Measurements from ENCODE around the gene CCL15.

The CCL15 gene

GRCh38 chr17:36001110-36001771 lies at the start of gene CCL15:
Gene CCL15, minus strand, starts transcription at chr17:36001553. Its CDS starts 61 bp downstream, at chr17:36001492.
- H3K27me3 ChIP-seq (ENCODE audit: control insufficient read depth, insufficient read depth, low read length): no peaks in the 10 kb centered on the region
- no peak within 1 kb of the TSS for H3K9ac ChIP-seq (ENCODE audit: low read depth, low read length)
- H3K4me3 ChIP-seq (ENCODE audit: low read depth, low read length): no peak within 1 kb of the TSS
- H3K27ac ChIP-seq (ENCODE audit: low read depth, low read length): no peak within 1 kb of the TSS
- H3K36me3 ChIP-seq (ENCODE audit: control insufficient read depth, insufficient read depth, low read length): no peaks in the 10 kb centered on the region
- no peaks in the 10 kb centered on the region for H3K4me1 ChIP-seq (ENCODE audit: control insufficient read depth, insufficient read depth, low read length)
- no peaks in the 10 kb centered on the region for H3K9me3 ChIP-seq (ENCODE audit: control insufficient read depth, insufficient read depth, low read length)

GRCh38 chr17:36049643-36050042 lies 48.3 kb upstream of the CCL15 start:
- Histone ChIP-seq H3K36me3 (ENCODE audit: control insufficient read depth, insufficient read depth, low read length) (no peaks in the 10 kb centered on the region), H3K27me3 (ENCODE audit: control insufficient read depth, insufficient read depth, low read length) (no peaks in the 10 kb centered on the region), H3K4me3 (ENCODE audit: low read depth, low read length) (no peak overlapping the region), H3K9ac (ENCODE audit: low read depth, low read length) (no peak overlapping the region), H3K9me3 (ENCODE audit: control insufficient read depth, insufficient read depth, low read length) (peaks cover 6% of the 10 kb centered on the region; the same call in 1 of the 2 replicates), H3K4me1 (ENCODE audit: control insufficient read depth, insufficient read depth, low read length) (no peaks in the 10 kb centered on the region), H3K27ac (ENCODE audit: low read depth, low read length) (no peak overlapping the region)

GRCh38 chr17:36048066-36048465 lies 46.7 kb upstream of the CCL15 start:
- Histone ChIP-seq H3K9ac (ENCODE audit: low read depth, low read length) (no peak overlapping the region), H3K27me3 (ENCODE audit: control insufficient read depth, insufficient read depth, low read length) (no peaks in the 10 kb centered on the region), H3K9me3 (ENCODE audit: control insufficient read depth, insufficient read depth, low read length) (peaks cover 8% of the 10 kb centered on the region), H3K4me1 (ENCODE audit: control insufficient read depth, insufficient read depth, low read length) (no peaks in the 10 kb centered on the region), H3K4me3 (ENCODE audit: low read depth, low read length) (no peak overlapping the region), H3K27ac (ENCODE audit: low read depth, low read length) (no peak overlapping the region), H3K36me3 (ENCODE audit: control insufficient read depth, insufficient read depth, low read length) (no peaks in the 10 kb centered on the region)

- H3K27me3 ChIP-seq (ENCODE audit: control insufficient read depth, insufficient read depth, low read length): no peaks in the 10 kb centered on the region
- H3K27ac ChIP-seq (ENCODE audit: low read depth, low read length): no peak overlapping the region
- H3K4me1 ChIP-seq (ENCODE audit: control insufficient read depth, insufficient read depth, low read length): no peaks in the 10 kb centered on the region
- no peak overlapping the region for H3K9ac ChIP-seq (ENCODE audit: low read depth, low read length)
- no peaks in the 10 kb centered on the region for H3K9me3 ChIP-seq (ENCODE audit: control insufficient read depth, insufficient read depth, low read length)
- H3K4me3 ChIP-seq (ENCODE audit: low read depth, low read length): no peak overlapping the region
- no peaks in the 10 kb centered on the region for H3K36me3 ChIP-seq (ENCODE audit: control insufficient read depth, insufficient read depth, low read length)
Observed at GRCh38 chr17:36036235-36036634, 34.9 kb upstream of the CCL15 start.

GRCh38 chr17:36034127-36034526 lies 32.8 kb upstream of the CCL15 start:
- Histone ChIP-seq H3K4me3 (ENCODE audit: low read depth, low read length) (no peak overlapping the region), H3K9ac (ENCODE audit: low read depth, low read length) (no peak overlapping the region), H3K27ac (ENCODE audit: low read depth, low read length) (no peak overlapping the region)

GRCh38 chr17:36030956-36031355 lies 29.6 kb upstream of the CCL15 start:
- H3K9me3 ChIP-seq (ENCODE audit: control insufficient read depth, insufficient read depth, low read length): no peaks in the 10 kb centered on the region
- no peaks in the 10 kb centered on the region for H3K27me3 ChIP-seq (ENCODE audit: control insufficient read depth, insufficient read depth, low read length)
- no peak overlapping the region for H3K27ac ChIP-seq (ENCODE audit: low read depth, low read length)
- H3K4me1 ChIP-seq (ENCODE audit: control insufficient read depth, insufficient read depth, low read length): no peaks in the 10 kb centered on the region
- no peak overlapping the region for H3K9ac ChIP-seq (ENCODE audit: low read depth, low read length)
- no peak overlapping the region for H3K4me3 ChIP-seq (ENCODE audit: low read depth, low read length)
- no peaks in the 10 kb centered on the region for H3K36me3 ChIP-seq (ENCODE audit: control insufficient read depth, insufficient read depth, low read length)

More at GRCh38 chr17:36034127-36034526, 32.8 kb upstream of the CCL15 start:
- Histone ChIP-seq H3K9me3 (ENCODE audit: control insufficient read depth, insufficient read depth, low read length) (no peaks in the 10 kb centered on the region), H3K36me3 (ENCODE audit: control insufficient read depth, insufficient read depth, low read length) (no peaks in the 10 kb centered on the region), H3K27me3 (ENCODE audit: control insufficient read depth, insufficient read depth, low read length) (no peaks in the 10 kb centered on the region), H3K4me1 (ENCODE audit: control insufficient read depth, insufficient read depth, low read length) (no peaks in the 10 kb centered on the region)

- H3K27ac ChIP-seq (ENCODE audit: low read depth, low read length): no peak overlapping the region
- H3K4me3 ChIP-seq (ENCODE audit: low read depth, low read length): no peak overlapping the region
- no peaks in the 10 kb centered on the region for H3K4me1 ChIP-seq (ENCODE audit: control insufficient read depth, insufficient read depth, low read length)
- H3K9ac ChIP-seq (ENCODE audit: low read depth, low read length): no peak overlapping the region
- no peaks in the 10 kb centered on the region for H3K27me3 ChIP-seq (ENCODE audit: control insufficient read depth, insufficient read depth, low read length)
- H3K36me3 ChIP-seq (ENCODE audit: control insufficient read depth, insufficient read depth, low read length): no peaks in the 10 kb centered on the region
- H3K9me3 ChIP-seq (ENCODE audit: control insufficient read depth, insufficient read depth, low read length): peaks cover 2% of the 10 kb centered on the region; the same call in 1 of the 2 replicates
Observed at GRCh38 chr17:36027761-36028160, 26.4 kb upstream of the CCL15 start.

GRCh38 chr17:36024106-36024869 lies 22.9 kb upstream of the CCL15 start:
- no peak overlapping the region for H3K9ac ChIP-seq (ENCODE audit: low read depth, low read length)
- no peaks in the 10 kb centered on the region for H3K36me3 ChIP-seq (ENCODE audit: control insufficient read depth, insufficient read depth, low read length)
- H3K27ac ChIP-seq (ENCODE audit: low read depth, low read length): no peak overlapping the region
- peaks cover 2% of the 10 kb centered on the region; the same call in 1 of the 2 replicates for H3K9me3 ChIP-seq (ENCODE audit: control insufficient read depth, insufficient read depth, low read length)
- H3K4me3 ChIP-seq (ENCODE audit: low read depth, low read length): no peak overlapping the region
- H3K27me3 ChIP-seq (ENCODE audit: control insufficient read depth, insufficient read depth, low read length): no peaks in the 10 kb centered on the region
- no peaks in the 10 kb centered on the region for H3K4me1 ChIP-seq (ENCODE audit: control insufficient read depth, insufficient read depth, low read length)

GRCh38 chr17:36019423-36019822 lies 18.1 kb upstream of the CCL15 start:
- no peak overlapping the region for H3K27ac ChIP-seq (ENCODE audit: low read depth, low read length)
- no peaks in the 10 kb centered on the region for H3K36me3 ChIP-seq (ENCODE audit: control insufficient read depth, insufficient read depth, low read length)
- peaks cover 2% of the 10 kb centered on the region; the same call in 1 of the 2 replicates for H3K9me3 ChIP-seq (ENCODE audit: control insufficient read depth, insufficient read depth, low read length)
- no peak overlapping the region for H3K4me3 ChIP-seq (ENCODE audit: low read depth, low read length)
- H3K9ac ChIP-seq (ENCODE audit: low read depth, low read length): no peak overlapping the region
- H3K27me3 ChIP-seq (ENCODE audit: control insufficient read depth, insufficient read depth, low read length): no peaks in the 10 kb centered on the region
- H3K4me1 ChIP-seq (ENCODE audit: control insufficient read depth, insufficient read depth, low read length): no peaks in the 10 kb centered on the region

- Histone ChIP-seq H3K9me3 (ENCODE audit: control insufficient read depth, insufficient read depth, low read length) (peaks cover 4% of the 10 kb centered on the region; the same call in 1 of the 2 replicates), H3K4me1 (ENCODE audit: control insufficient read depth, insufficient read depth, low read length) (no peaks in the 10 kb centered on the region), H3K27me3 (ENCODE audit: control insufficient read depth, insufficient read depth, low read length) (no peaks in the 10 kb centered on the region), H3K4me3 (ENCODE audit: low read depth, low read length) (no peak within 1 kb of the TSS), H3K36me3 (ENCODE audit: control insufficient read depth, insufficient read depth, low read length) (no peaks in the 10 kb centered on the region), H3K27ac (ENCODE audit: low read depth, low read length) (no peak within 1 kb of the TSS), H3K9ac (ENCODE audit: low read depth, low read length) (no peak within 1 kb of the TSS)
Observed at GRCh38 chr17:36017799-36018198, 16.4 kb upstream of the CCL15 start, which contains the start of gene CCL23. Gene CCL23, minus strand, starts transcription at chr17:36017972. Its CDS starts 75 bp downstream, at chr17:36017897.

GRCh38 chr17:36016555-36016954 lies 15.2 kb upstream of the CCL15 start:
- Histone ChIP-seq H3K27ac (ENCODE audit: low read depth, low read length) (no peak overlapping the region), H3K9ac (ENCODE audit: low read depth, low read length) (no peak overlapping the region), H3K4me3 (ENCODE audit: low read depth, low read length) (no peak overlapping the region), H3K9me3 (ENCODE audit: control insufficient read depth, insufficient read depth, low read length) (peaks cover 8% of the 10 kb centered on the region; the same call in 1 of the 2 replicates), H3K4me1 (ENCODE audit: control insufficient read depth, insufficient read depth, low read length) (no peaks in the 10 kb centered on the region), H3K27me3 (ENCODE audit: control insufficient read depth, insufficient read depth, low read length) (no peaks in the 10 kb centered on the region), H3K36me3 (ENCODE audit: control insufficient read depth, insufficient read depth, low read length) (no peaks in the 10 kb centered on the region)
